ENCODE results near the gene OSBPL6. TPM values are rescaled to one million over a fixed set of nuclear protein-coding genes. Genes with fewer than 3 reads are reported as not detected.
"Not testable (repeated sequence)": the region's sequence is repeated elsewhere in the genome, so short reads cannot be mapped to it uniquely, and the experiment has no call there.

Gene OSBPL6
- total RNA-seq, 4 donors from 2014 or later, result 1.5 to 4.0 (median 3.1) TPM

GRCh38 chr2:178195390-178196166, 1.3 kb downstream of the OSBPL6 start:
- Histone ChIP-seq H3K4me3 (peak overlapping the region; percentile 71 to 93), H3K27me3 (no peaks in the 10 kb centered on the region), H3K36me3 (no peaks in the 10 kb centered on the region), H3K9me3 (no peaks in the 10 kb centered on the region), H3K4me1 (peaks cover 0 to 16% (median 2%) of the 10 kb centered on the region in 3 donors), H3K27ac (peak overlapping the region in 3 of 4 donors; percentile 91 to 96 (median 95))
- ATAC-seq, result no peak
- TF ChIP-seq POLR2A (IDR thresholded peaks at IDR 0.05) (no peak), POLR2AphosphoS5 (IDR thresholded peaks at IDR 0.05) (no peak), CTCF (IDR thresholded peaks at IDR 0.05) (no peak), EP300 (IDR thresholded peaks at IDR 0.05) (no peak)
- 27 to 28% methylated on average over 4 to 8 of the region's 14 CpGs for WGBS, 2 donors (ENCODE audit: low coverage in 1 of 2)

- Histone ChIP-seq H3K27me3 (no peaks in the 10 kb centered on the region), H3K27ac (no peak overlapping the region), H3K4me3 (no peak overlapping the region), H3K36me3 (no peaks in the 10 kb centered on the region), H3K9me3 (no peaks in the 10 kb centered on the region), H3K4me1 (peaks cover 0 to 16% (median 2%) of the 10 kb centered on the region in 3 donors)
- TF ChIP-seq CTCF (IDR thresholded peaks at IDR 0.05) (no peak), POLR2A (IDR thresholded peaks at IDR 0.05) (no peak), POLR2AphosphoS5 (IDR thresholded peaks at IDR 0.05) (no peak), EP300 (IDR thresholded peaks at IDR 0.05) (no peak)
- WGBS, 2 donors (ENCODE audit: low coverage in 1 of 2), result 87 to 100% methylated on average over 1 of the region's 1 CpG
- no peak for ATAC-seq
Measured at GRCh38 chr2:178197791-178198190, 3.5 kb downstream of the OSBPL6 start.

DNA sequence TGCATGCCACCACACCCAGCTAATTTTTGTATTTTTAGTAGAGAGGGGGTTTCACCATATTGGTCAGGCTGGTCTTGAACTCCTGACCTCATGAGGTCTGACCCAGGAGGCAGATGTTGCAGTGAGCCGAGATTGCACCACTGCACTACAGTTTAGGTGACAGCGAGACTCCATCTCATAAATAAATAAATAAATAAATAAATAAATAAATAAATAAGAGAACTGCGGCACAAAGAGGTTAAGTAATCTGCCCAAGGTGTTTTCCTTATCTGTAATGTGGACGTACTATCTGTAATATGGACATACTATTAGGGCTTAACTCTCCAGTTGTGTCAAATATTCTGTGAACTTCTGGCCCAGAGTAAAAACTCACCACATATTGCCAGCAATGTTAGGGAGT, 4.1 kb downstream of the OSBPL6 start:
- H3K27ac ChIP-seq, H3K4me3 ChIP-seq, H3K9me3 ChIP-seq, H3K36me3 ChIP-seq, ATAC-seq, H3K27me3 ChIP-seq: not testable (repeated sequence)
- WGBS, 2 donors (ENCODE audit: low coverage in 1 of 2), result 98 to 100% methylated on average over 1 to 2 of the region's 4 CpGs
- H3K4me1 ChIP-seq, result peaks cover 0 to 12% (median under 1%) of the 10 kb centered on the region in 3 donors

DNA sequence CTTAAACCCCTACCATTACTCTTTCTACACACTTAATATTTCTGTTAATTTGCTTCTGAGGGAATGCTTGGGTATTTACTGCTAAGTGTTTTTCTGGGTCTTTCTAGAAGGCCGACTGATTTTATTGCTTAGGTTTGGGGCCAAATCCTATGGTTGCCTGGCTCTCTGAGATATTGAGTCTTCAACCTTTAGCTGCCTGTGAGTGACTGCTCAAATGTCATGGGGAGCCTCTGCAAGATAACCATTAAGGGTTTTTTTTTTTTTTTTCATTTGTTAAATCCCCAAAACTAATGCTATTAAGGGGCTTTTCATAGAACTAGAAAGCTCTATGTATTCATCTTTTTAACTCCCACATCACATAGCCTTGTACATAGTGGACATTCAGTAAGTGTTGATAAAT, 5.0 kb downstream of the OSBPL6 start:
- H3K4me3 ChIP-seq, result no peak overlapping the region
- H3K4me1 ChIP-seq, result peaks cover 0 to 9% (median 0%) of the 10 kb centered on the region in 3 donors
- H3K36me3 ChIP-seq, result no peaks in the 10 kb centered on the region
- no peak overlapping the region for H3K27ac ChIP-seq
- no peak for ATAC-seq
- 86 to 94% methylated on average over 1 of the region's 1 CpG for WGBS, 2 donors (ENCODE audit: low coverage in 1 of 2)
- TF ChIP-seq EP300 (IDR thresholded peaks at IDR 0.05), result no peak
- no peaks in the 10 kb centered on the region for H3K27me3 ChIP-seq
- H3K9me3 ChIP-seq, result no peaks in the 10 kb centered on the region

GRCh38 chr2:178200331-178200730, 6.0 kb downstream of the OSBPL6 start:
- H3K27ac ChIP-seq, result no peak overlapping the region
- TF ChIP-seq CTCF (IDR thresholded peaks at IDR 0.05) (no peak), EP300 (IDR thresholded peaks at IDR 0.05) (no peak), POLR2AphosphoS5 (IDR thresholded peaks at IDR 0.05) (no peak), POLR2A (IDR thresholded peaks at IDR 0.05) (no peak)
- ATAC-seq, result no peak
- H3K27me3 ChIP-seq, result no peaks in the 10 kb centered on the region
- 80% methylated on average over 1 of the region's 1 CpG for WGBS, 2 donors (ENCODE audit: low coverage in 1 of 2)
- H3K4me1 ChIP-seq, result peaks cover 0 to 6% (median 0%) of the 10 kb centered on the region in 3 donors
- H3K4me3 ChIP-seq, result no peak overlapping the region
- H3K9me3 ChIP-seq, result no peaks in the 10 kb centered on the region
- no peaks in the 10 kb centered on the region for H3K36me3 ChIP-seq

GRCh38 chr2:178202927-178203326, 8.6 kb downstream of the OSBPL6 start:
- no peak overlapping the region for H3K27ac ChIP-seq
- H3K4me1 ChIP-seq, result no peaks in the 10 kb centered on the region
- no peaks in the 10 kb centered on the region for H3K27me3 ChIP-seq
- no peaks in the 10 kb centered on the region for H3K36me3 ChIP-seq
- H3K4me3 ChIP-seq, result no peak overlapping the region
- TF ChIP-seq POLR2AphosphoS5 (IDR thresholded peaks at IDR 0.05) (no peak), EP300 (IDR thresholded peaks at IDR 0.05) (no peak), POLR2A (IDR thresholded peaks at IDR 0.05) (no peak)
- no peaks in the 10 kb centered on the region for H3K9me3 ChIP-seq
- no peak for ATAC-seq

Measured in gastroesophageal sphincter (tissue), 4 donors.